GM18868 (cell line): ENCODE data around the gene PRKCZ.

Source experiments
- ATAC-seq: cut with Tn5 transposase; IDR thresholded peaks from one replicate; pipeline ENCODE4 v1.9.1; 2021; ENCODE audit warnings: mild to moderate bottlenecking, moderate library complexity; ENCODE audit not compliant: unreplicated experiment

Gene PRKCZ

GRCh38 chr1:2151911-2152310, 101.7 kb downstream of the PRKCZ start:
- ATAC-seq: no peak

- no peak for ATAC-seq
Observed at GRCh38 chr1:2152954-2153353, 102.7 kb downstream of the PRKCZ start.

DNA sequence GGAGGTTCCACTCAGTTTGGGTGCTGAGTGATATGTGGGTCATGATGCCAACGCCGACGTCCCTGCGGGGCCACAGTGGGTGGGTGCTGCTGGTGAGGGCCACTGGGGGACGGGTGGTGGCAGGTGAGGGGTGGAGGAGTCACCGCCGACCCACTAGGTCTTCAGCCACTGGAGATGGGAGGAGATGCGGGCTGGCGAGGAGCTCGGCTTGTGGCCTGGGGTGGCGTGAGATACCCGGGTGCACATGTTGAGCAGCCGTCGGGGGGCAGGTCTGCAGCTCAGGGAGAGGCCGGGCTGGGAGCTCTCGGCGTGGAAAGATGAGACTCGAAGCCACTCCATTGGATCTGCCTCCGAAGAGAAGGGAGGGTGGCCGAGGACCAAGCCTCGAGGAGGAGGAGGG, 103.8 kb downstream of the PRKCZ start:
- ATAC-seq: no peak

GRCh38 chr1:2155147-2155598, 105.0 kb downstream of the PRKCZ start:
- no peak for ATAC-seq

DNA sequence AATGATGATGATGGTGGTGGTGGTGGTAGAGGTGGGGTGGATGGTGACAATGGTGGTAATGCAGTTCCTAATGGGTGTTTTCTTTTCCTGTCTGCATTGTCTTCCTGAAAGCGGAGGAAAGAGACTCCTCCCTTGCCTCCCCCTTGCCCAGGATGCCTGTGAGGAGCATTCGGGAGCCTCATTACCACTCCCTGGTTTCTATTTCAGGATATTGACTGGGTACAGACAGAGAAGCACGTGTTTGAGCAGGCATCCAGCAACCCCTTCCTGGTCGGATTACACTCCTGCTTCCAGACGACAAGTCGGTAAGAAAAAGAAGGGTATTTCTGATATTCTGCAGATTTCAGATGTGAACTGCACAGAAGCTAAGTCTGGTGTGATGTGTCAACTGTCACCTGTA, 105.6 kb downstream of the PRKCZ start:
- no peak for ATAC-seq

DNA sequence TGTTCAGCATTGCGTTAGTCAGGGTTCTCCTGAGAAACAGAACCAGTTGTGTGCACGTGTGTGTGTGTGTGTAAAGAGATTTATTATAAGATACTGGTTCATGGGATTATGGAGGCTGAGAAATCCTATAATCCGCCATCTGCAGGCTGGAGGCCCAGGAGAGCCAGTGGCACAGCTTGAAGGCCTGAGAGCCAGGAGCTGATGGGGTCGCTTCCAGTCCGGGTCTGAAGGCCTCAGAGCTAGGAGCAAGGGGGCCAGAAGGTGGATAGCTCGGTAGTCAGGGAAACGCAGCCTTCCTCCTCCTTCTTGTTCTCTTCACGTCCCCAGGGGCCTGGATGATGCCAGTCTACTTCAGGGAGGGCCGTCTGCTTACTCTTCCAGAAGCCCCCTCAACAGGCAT, 106.7 kb downstream of the PRKCZ start:
- ATAC-seq: no peak

- no peak for ATAC-seq
Observed at GRCh38 chr1:2157856-2158255, 107.6 kb downstream of the PRKCZ start.

DNA sequence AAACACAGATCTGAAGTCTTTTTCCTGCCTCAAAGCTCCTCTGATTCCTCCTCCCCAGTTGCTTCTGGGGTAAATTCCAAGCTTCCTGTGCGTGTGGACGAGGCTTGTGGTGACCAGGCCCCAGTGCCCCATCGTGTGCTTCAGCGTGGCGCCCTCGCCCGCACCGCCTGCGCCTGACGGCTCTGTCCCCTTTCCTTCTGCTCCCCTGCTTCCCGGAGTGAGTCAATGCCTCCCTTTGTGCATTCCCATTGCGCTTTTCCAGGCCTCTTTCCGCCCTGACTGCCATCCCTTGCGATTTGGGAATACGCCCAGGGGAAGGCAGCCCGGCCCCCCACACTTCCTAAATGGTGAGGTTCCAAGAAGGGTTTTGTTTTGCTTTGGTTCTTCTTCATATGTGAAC, 108.1 kb downstream of the PRKCZ start:
- no peak for ATAC-seq

- ATAC-seq: no peak
Observed at GRCh38 chr1:2159124-2159523, 108.9 kb downstream of the PRKCZ start.

- ATAC-seq: no peak
Observed at GRCh38 chr1:2160451-2161300, 110.5 kb downstream of the PRKCZ start.

DNA sequence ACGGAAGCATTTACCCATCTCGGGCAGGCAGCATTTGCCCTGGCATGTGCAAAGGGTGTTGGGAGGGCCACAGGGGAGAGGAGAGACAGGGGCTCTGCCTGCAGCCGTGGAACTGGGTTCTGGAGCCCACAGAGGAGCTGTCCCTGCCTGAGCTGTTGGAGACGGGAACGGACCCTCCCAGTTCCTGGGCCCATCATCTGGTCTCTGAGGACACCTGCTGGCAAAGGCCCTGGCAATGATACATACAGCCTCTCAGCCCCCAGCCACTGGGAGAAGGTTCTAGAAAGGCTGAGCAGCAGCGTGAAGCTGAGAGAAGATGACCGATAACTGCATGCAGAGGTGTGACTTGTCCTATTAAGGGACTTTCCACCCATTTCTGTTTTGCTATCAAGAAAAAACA, 113.0 kb downstream of the PRKCZ start:
- ATAC-seq: no peak

DNA sequence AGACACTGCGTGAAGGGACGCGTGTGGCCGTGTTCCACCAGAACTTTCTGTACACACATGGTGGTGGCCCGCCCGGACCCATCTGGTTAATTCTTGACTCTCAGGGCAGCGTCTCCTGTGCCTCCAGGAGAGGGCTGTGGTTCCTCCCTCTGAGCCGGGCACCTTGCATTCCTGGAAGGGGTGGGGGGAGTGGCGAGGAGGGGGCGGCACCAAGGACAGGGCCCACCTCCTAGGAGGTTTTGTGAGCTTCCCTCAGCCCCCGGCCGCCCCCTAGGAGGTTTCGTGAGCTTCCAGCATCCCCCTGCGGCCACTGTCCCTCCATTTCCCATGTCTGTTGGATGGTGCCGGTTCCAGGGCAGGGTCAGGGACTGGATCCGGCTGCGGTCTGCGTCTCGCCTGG, 115.4 kb downstream of the PRKCZ start:
- no peak for ATAC-seq

DNA sequence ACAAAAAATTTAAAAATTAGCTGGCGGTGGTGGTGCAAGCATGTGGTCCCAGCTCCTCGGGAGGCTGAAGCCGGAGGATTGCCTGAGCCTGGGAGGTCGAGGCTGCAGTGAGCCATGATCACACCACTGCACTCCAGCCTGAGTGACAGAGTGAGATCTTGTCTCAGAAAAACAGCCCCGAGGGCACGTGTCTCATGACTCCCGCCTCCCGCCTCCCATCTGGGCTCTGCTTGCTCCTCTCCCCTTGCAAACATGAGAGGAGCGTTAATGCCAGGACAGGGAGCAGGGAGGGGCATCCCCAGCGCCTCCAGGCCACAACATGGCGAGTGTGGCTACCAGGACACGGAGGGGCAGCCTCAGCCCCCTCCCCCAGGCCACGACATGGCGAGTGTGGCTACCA, 116.0 kb downstream of the PRKCZ start:
- ATAC-seq: no peak

- no peak for ATAC-seq
Observed at GRCh38 chr1:2166695-2167094, 116.5 kb downstream of the PRKCZ start.

- no peak for ATAC-seq
Observed at GRCh38 chr1:2168090-2168489, 117.9 kb downstream of the PRKCZ start.

GRCh38 chr1:2168535-2168934, 118.3 kb downstream of the PRKCZ start:
- no peak for ATAC-seq

GRCh38 chr1:2169200-2169836, 119.1 kb downstream of the PRKCZ start:
- ATAC-seq: no peak

DNA sequence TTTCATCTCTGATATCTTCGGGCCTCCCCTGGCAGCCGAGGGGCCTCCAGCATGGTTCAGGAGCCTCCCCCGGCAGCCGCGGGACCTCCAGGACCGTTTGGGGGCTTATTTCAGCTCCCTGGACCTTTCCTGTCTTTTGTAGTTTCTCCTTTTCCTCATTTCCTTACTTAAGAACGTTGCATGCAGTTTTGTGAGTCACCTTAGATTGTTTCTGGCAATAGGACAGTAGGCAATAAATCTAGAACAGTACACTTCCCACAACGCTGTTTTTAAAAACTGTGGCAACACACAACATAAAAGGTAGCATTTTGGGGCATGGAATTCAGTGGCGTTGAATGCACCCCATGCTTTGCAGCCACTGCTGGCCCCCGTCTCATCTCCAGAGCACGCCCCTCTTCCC, 120.0 kb downstream of the PRKCZ start:
- ATAC-seq: no peak

GRCh38 chr1:2172012-2172411, 121.8 kb downstream of the PRKCZ start:
- no peak for ATAC-seq

GRCh38 chr1:2172551-2173146, 122.4 kb downstream of the PRKCZ start:
- ATAC-seq: no peak

DNA sequence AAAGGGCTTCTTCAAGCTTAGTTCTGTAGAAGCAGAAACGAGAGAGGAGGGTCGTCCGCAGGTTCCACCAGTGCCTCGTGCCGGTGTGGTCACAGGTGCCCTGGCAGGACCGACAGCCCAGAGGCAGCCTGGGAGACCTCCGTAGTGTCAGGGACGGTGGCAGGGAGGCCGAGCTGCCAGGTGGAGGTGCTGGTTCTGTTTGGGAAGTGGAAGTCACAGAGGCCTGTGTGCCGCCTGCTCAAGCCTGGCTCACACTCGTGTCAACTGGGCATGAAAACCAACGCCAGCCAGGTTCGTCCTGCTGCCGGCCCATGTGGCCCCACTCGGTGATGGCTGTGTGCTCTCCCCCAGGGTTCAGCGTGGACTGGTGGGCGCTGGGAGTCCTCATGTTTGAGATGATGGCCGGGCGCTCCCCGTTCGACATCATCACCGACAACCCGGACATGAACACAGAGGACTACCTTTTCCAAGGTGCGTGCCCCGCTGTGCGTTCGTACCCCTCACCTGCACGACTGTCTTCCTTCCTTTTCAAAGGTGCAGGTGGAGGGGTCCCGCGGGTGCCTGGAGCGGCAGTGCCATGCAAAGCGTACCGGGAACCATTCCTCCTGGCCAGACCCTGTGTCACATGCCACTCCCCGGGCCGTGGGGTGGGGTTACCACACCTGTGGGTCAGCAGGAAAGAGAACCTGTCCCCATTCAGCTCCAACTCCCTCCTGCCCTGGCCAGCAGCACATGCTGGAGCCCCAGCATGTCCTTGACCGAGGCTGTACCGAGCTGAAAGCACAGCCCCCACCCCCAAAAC, 123.5 kb downstream of the PRKCZ start:
- no peak for ATAC-seq
